Heart right ventricle (tissue), 16 donors: ENCODE data around the gene SPSB1. TPM values are rescaled to one million over a fixed set of nuclear protein-coding genes. Genes with fewer than 3 reads are reported as not detected.
A peak's percentile ranks its signal among the peaks of the same experiment; 100 is the strongest.

ENCODE experiments used
- ATAC-seq, 8 donors: fragments of 200-7000 bp; cut with Tn5 transposase; one replicate each; pipeline ENCODE4 v1.9.1; 2020; ENCODE audit warnings: mild to moderate bottlenecking in 8 of 8, moderate library complexity in 8 of 8, moderate number of reproducible peaks in 1 of 8
- DNase-seq, 2 donors: peaks; one replicate each; pipeline ENCODE4 v3.0.0-alpha.2; 2020
- H3K27ac ChIP-seq, 10 donors: fragments of 200-600 bp; sonication (generic) in 2 of 10; one replicate each; pipeline versions ENCODE4 v1.5.0 to v1.8.0; 2020 to 2022; ENCODE audit warnings: mild to moderate bottlenecking in 3 of 10
- H3K27me3 ChIP-seq, 7 donors: fragments of 200-600 bp; one replicate each; pipeline ENCODE4 v1.8.0; 2021 to 2022; ENCODE audit warnings: mild to moderate bottlenecking in 2 of 7
- H3K36me3 ChIP-seq, 9 donors: fragments of 200-600 bp; sonication (generic) in 1 of 9; one replicate each; pipeline versions ENCODE4 v1.5.0 to v1.8.0; 2020 to 2022; ENCODE audit warnings: mild to moderate bottlenecking in 2 of 9
- H3K4me1 ChIP-seq, 9 donors: fragments of 200-600 bp; sonication (generic) in 1 of 9; one replicate each; pipeline versions ENCODE4 v1.5.0 to v1.8.0; 2020 to 2022; ENCODE audit warnings: mild to moderate bottlenecking in 4 of 9
- H3K4me3 ChIP-seq, 10 donors: fragments of 200-600 bp; sonication (generic) in 2 of 10; one replicate each; pipeline versions ENCODE4 v1.5.0 to v1.8.0; 2020 to 2022; ENCODE audit warnings: mild to moderate bottlenecking in 7 of 10, moderate library complexity in 2 of 10
- H3K9me3 ChIP-seq, 11 donors: fragments of 200-600 bp in 10 of 11; sonication (generic) in 2 of 11; one replicate each; pipeline versions ENCODE4 v1.5.0 to v1.8.0; 2013 to 2022; ENCODE audit warnings: mild to moderate bottlenecking in 2 of 11, control low read depth in 1 of 11, moderate library complexity in 1 of 11
- CTCF ChIP-seq, 9 donors: fragments of 200-600 bp; sonication (generic) in 2 of 9; IDR thresholded peaks; one replicate each; pipeline versions ENCODE4 v1.5.0 to v1.8.0; 2021 to 2022; ENCODE audit warnings: antibody characterized with exemption in 9 of 9, mild to moderate bottlenecking in 5 of 9, moderate library complexity in 1 of 9
- WGBS, 2 donors: extraction: QIAGEN DNeasy Blood & Tissue Kit; methylation state at CpG; one replicate each; pipeline ENCODE4 v1.1.7; 2013; ENCODE audit warnings: inconsistent platforms in 1 of 2; 5-methylcytosine and 5-hydroxymethylcytosine counted together
- intact Hi-C, 10 donors: fragments of 100-400 bp; cut with DNase I; formaldehyde crosslinking; loops; one replicate each; pipeline versions ENCODE4 v1.11.1 to v1.14.2; 2022
- polyA plus RNA-seq, 2 donors: library from polyadenylated mRNA; stranded (reverse); fragments of 200-250 nt; gene quantifications; one replicate each; pipeline ENCODE4 v1.2.3, GENCODE V29; 2013
- total RNA-seq, 10 donors: library from RNA; stranded (reverse); fragmentation: NEBNext Ultra II Directional in 3 of 10; extraction: Animal tissue kit (Norgen Biotek cat#: 25700) in 3 of 10; gene quantifications; one replicate each; pipeline versions ENCODE4 v1.2.1 to v1.2.4, GENCODE V29; 2021 to 2023
- donor health status: Arrhythmogenic right ventricular cardiomyopathy.
- donor health status: ischemic (EF 13 %, LVEDD 7.1; RV severe dilation, severe dysfunction).
- donor health status: healthy with polysubstance abuse.
- donor health status: DM: no; HTN: yes; CAD: no.
- donor health status: DM: no; HTN: no; CAD: no.
- donor health status: ischemic (EF 25% LVEDD 6.9; RV normal size, moderate dysfunction).
- donor health status: ischemic (EF 25% LVEDD 5.7; RV mildly dilated, moderate dysfunction).
- donor health status: healthy.
- donor health status: DM: yes; HTN: yes; CAD: no.
- donor health status: Ischemic cardiomyopathy.
- donor health status: ischemic (EF 35%, LVEDD 5.7; RV mildly dilated, moderate dysfunction).
- donor health status: nonischemic (EF 11% LVEDD 7.7; RV severe dilation, severe dysfunction).
- donor health status: DM: yes; HTN: yes; CAD: no.
- donor health status: PGD.
- donor health status: ischemic (EF 29% LVEDD 5.4; RV normal size, mild dysfunction).
- donor health status: nonischemic (EF 23%, LVEDD 6.1; RV moderate dilation, normal function).

Gene SPSB1
- total and polyA plus RNA-seq, 12 donors, result 5.5 to 16.5 (median 8.8) TPM

GRCh38 chr1:9313576-9313975 is 20.9 kb downstream of the SPSB1 start:
- intact Hi-C loops, result no loop called here
- Histone ChIP-seq H3K27ac (no peak overlapping the region), H3K27me3 (no peaks in the 10 kb centered on the region), H3K36me3 (peaks cover 0 to 3% (median 0%) of the 10 kb centered on the region in 9 donors), H3K9me3 (no peaks in the 10 kb centered on the region), H3K4me1 (peaks cover 0 to 31% (median 14%) of the 10 kb centered on the region in 9 donors), H3K4me3 (no peak overlapping the region)
- no peak for ATAC-seq
- 90 to 91% methylated on average over 11 of the region's 11 CpGs for whole genome bisulfite sequencing, 2 donors
- no peak for DNase-seq
- no peak for TF ChIP-seq CTCF (IDR thresholded peaks at IDR 0.05)

GRCh38 chr1:9314111-9314510 is 21.4 kb downstream of the SPSB1 start:
- H3K4me3 ChIP-seq, result no peak overlapping the region
- peaks cover 0 to 4% (median 0%) of the 10 kb centered on the region in 9 donors for H3K36me3 ChIP-seq
- H3K27me3 ChIP-seq, result no peaks in the 10 kb centered on the region
- H3K9me3 ChIP-seq, result no peaks in the 10 kb centered on the region
- H3K27ac ChIP-seq, result no peak overlapping the region
- no peak for ATAC-seq
- peaks cover 0 to 34% (median 15%) of the 10 kb centered on the region in 9 donors for H3K4me1 ChIP-seq
- DNase-seq, result no peak
- no peak for TF ChIP-seq CTCF (IDR thresholded peaks at IDR 0.05)
- 76 to 77% methylated on average over 8 of the region's 8 CpGs for WGBS, 2 donors
- intact Hi-C loops, result no loop called here

DNA sequence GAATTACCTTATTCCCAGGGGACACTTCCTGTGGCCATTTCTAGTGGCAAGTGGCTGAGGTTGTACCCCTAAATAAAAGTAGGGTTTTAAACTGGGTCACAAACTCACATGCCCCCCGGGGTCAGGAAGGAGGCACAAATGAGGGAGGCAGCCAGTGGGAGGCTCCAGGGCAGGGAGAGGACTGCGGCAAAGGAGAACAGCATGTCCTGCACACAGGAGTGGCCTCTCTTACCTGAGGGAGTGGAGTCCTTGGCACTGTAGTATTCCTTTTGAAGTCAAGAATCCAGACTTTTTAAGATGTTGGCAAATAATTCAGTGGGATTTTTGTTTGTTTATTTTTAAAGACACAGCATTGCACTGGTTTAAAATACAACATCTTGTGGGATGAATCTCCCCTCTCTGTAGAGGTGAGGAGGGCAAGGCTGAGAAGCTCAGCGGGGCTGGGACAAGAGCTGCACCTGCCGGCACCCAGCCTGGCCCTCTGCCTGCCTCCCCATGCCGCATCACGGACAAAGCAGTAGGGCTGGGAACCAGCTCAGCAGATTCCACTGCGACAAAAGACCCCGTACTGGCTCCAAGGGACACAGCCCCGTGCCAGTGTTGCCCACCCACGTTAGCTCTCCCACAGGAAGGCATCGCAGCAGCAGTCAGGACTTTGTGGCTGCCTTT is 22.2 kb downstream of the SPSB1 start:
- no peak for TF ChIP-seq CTCF (IDR thresholded peaks at IDR 0.05)
- Histone ChIP-seq H3K36me3 (peaks cover 0 to 4% (median 0%) of the 10 kb centered on the region in 9 donors), H3K9me3 (no peaks in the 10 kb centered on the region), H3K27ac (no peak overlapping the region), H3K4me3 (no peak overlapping the region), H3K4me1 (peaks cover 0 to 39% (median 15%) of the 10 kb centered on the region in 9 donors), H3K27me3 (no peaks in the 10 kb centered on the region)
- no peak for DNase-seq
- intact Hi-C loops, result no loop called here
- ATAC-seq, result no peak
- 87% methylated on average over 11 of the region's 11 CpGs for WGBS, 2 donors

- intact Hi-C loops, result no loop called here
- H3K4me1 ChIP-seq, result peaks cover 0 to 46% (median 15%) of the 10 kb centered on the region in 9 donors
- TF ChIP-seq CTCF (IDR thresholded peaks at IDR 0.05), result no peak
- peaks cover 0 to 4% (median 0%) of the 10 kb centered on the region in 9 donors for H3K36me3 ChIP-seq
- 79 to 84% methylated on average over 20 of the region's 20 CpGs for WGBS, 2 donors
- H3K27me3 ChIP-seq, result no peaks in the 10 kb centered on the region
- H3K9me3 ChIP-seq, result no peaks in the 10 kb centered on the region
- DNase-seq (no peak), ATAC-seq (no peak)
- no peak overlapping the region for H3K4me3 ChIP-seq
- peak overlapping the region in 1 of 10 donors; percentile 29 for H3K27ac ChIP-seq
Observed at GRCh38 chr1:9315411-9316079, 22.9 kb downstream of the SPSB1 start.
